Activated naive CD8-positive, alpha-beta T cell (primary cell): Measurements from ENCODE around the gene KAZN.

ENCODE experiments used
- H3K27ac Mint-ChIP-seq: one replicate; pipeline ENCODE4 v1.8.0; 2021; ENCODE audit warnings: mixed read lengths
- H3K27me3 Mint-ChIP-seq: one replicate; pipeline ENCODE4 v1.8.0; 2021; ENCODE audit warnings: mixed read lengths
- H3K36me3 Mint-ChIP-seq: one replicate; pipeline ENCODE4 v1.8.0; 2021; ENCODE audit warnings: mixed read lengths
- H3K4me1 Mint-ChIP-seq: one replicate; pipeline ENCODE4 v1.8.0; 2021; ENCODE audit warnings: low read depth, mixed read lengths
- H3K4me3 Mint-ChIP-seq: one replicate; pipeline ENCODE4 v1.8.0; 2021; ENCODE audit warnings: mild to moderate bottlenecking, mixed read lengths
- H3K9me3 Mint-ChIP-seq: one replicate; pipeline ENCODE4 v1.8.0; 2021; ENCODE audit warnings: low read depth, mixed read lengths

The KAZN gene

GRCh38 chr1:14656384-14656937 lies 58.0 kb downstream of the KAZN start:
- H3K4me3 Mint-ChIP-seq: no peak overlapping the region
- H3K27ac Mint-ChIP-seq: no peak overlapping the region
- no peaks in the 10 kb centered on the region for H3K4me1 Mint-ChIP-seq
- no peaks in the 10 kb centered on the region for H3K36me3 Mint-ChIP-seq
- H3K9me3 Mint-ChIP-seq: no peaks in the 10 kb centered on the region
- peaks cover 3% of the 10 kb centered on the region for H3K27me3 Mint-ChIP-seq

GRCh38 chr1:14658642-14659041 lies 60.2 kb downstream of the KAZN start:
- no peak overlapping the region for H3K4me3 Mint-ChIP-seq
- H3K4me1 Mint-ChIP-seq: no peaks in the 10 kb centered on the region
- H3K27me3 Mint-ChIP-seq: peaks cover 3% of the 10 kb centered on the region
- H3K27ac Mint-ChIP-seq: no peak overlapping the region
- H3K9me3 Mint-ChIP-seq: no peaks in the 10 kb centered on the region
- no peaks in the 10 kb centered on the region for H3K36me3 Mint-ChIP-seq

- H3K36me3 Mint-ChIP-seq: no peaks in the 10 kb centered on the region
- no peaks in the 10 kb centered on the region for H3K9me3 Mint-ChIP-seq
- peaks cover 3% of the 10 kb centered on the region for H3K27me3 Mint-ChIP-seq
- H3K27ac Mint-ChIP-seq: no peak overlapping the region
- H3K4me3 Mint-ChIP-seq: no peak overlapping the region
- H3K4me1 Mint-ChIP-seq: no peaks in the 10 kb centered on the region
These were observed 61.4 kb downstream of the KAZN start for GRCh38 chr1:14659913-14660312.

- Mint-ChIP-seq H3K27me3 (peaks cover 3% of the 10 kb centered on the region), H3K4me1 (no peaks in the 10 kb centered on the region), H3K36me3 (no peaks in the 10 kb centered on the region), H3K9me3 (no peaks in the 10 kb centered on the region), H3K4me3 (no peak overlapping the region), H3K27ac (no peak overlapping the region)
These were observed 62.3 kb downstream of the KAZN start for GRCh38 chr1:14660801-14661200.

GRCh38 chr1:14661222-14661621 lies 62.7 kb downstream of the KAZN start:
- Mint-ChIP-seq H3K4me1 (no peaks in the 10 kb centered on the region), H3K27me3 (peaks cover 3% of the 10 kb centered on the region), H3K9me3 (no peaks in the 10 kb centered on the region), H3K36me3 (no peaks in the 10 kb centered on the region), H3K27ac (no peak overlapping the region), H3K4me3 (no peak overlapping the region)

GRCh38 chr1:14662116-14662515 lies 63.6 kb downstream of the KAZN start:
- H3K36me3 Mint-ChIP-seq: no peaks in the 10 kb centered on the region
- peaks cover 3% of the 10 kb centered on the region for H3K27me3 Mint-ChIP-seq
- no peak overlapping the region for H3K27ac Mint-ChIP-seq
- H3K4me3 Mint-ChIP-seq: no peak overlapping the region
- no peaks in the 10 kb centered on the region for H3K9me3 Mint-ChIP-seq
- H3K4me1 Mint-ChIP-seq: no peaks in the 10 kb centered on the region

- H3K4me1 Mint-ChIP-seq: no peaks in the 10 kb centered on the region
- no peaks in the 10 kb centered on the region for H3K9me3 Mint-ChIP-seq
- no peak overlapping the region for H3K27ac Mint-ChIP-seq
- H3K36me3 Mint-ChIP-seq: no peaks in the 10 kb centered on the region
- H3K4me3 Mint-ChIP-seq: no peak overlapping the region
- peaks cover 3% of the 10 kb centered on the region for H3K27me3 Mint-ChIP-seq
These were observed 65.3 kb downstream of the KAZN start for GRCh38 chr1:14663773-14664172.

- no peak overlapping the region for H3K4me3 Mint-ChIP-seq
- H3K4me1 Mint-ChIP-seq: no peaks in the 10 kb centered on the region
- no peak overlapping the region for H3K27ac Mint-ChIP-seq
- no peaks in the 10 kb centered on the region for H3K36me3 Mint-ChIP-seq
- no peaks in the 10 kb centered on the region for H3K9me3 Mint-ChIP-seq
- no peaks in the 10 kb centered on the region for H3K27me3 Mint-ChIP-seq
These were observed 67.9 kb downstream of the KAZN start for GRCh38 chr1:14666373-14666772.

GRCh38 chr1:14666962-14667650 lies 68.6 kb downstream of the KAZN start:
- no peak overlapping the region for H3K27ac Mint-ChIP-seq
- H3K27me3 Mint-ChIP-seq: no peaks in the 10 kb centered on the region
- no peaks in the 10 kb centered on the region for H3K36me3 Mint-ChIP-seq
- no peak overlapping the region for H3K4me3 Mint-ChIP-seq
- H3K4me1 Mint-ChIP-seq: no peaks in the 10 kb centered on the region
- no peaks in the 10 kb centered on the region for H3K9me3 Mint-ChIP-seq

- Mint-ChIP-seq H3K9me3 (no peaks in the 10 kb centered on the region), H3K4me1 (no peaks in the 10 kb centered on the region)
These were observed 69.1 kb downstream of the KAZN start for GRCh38 chr1:14667651-14667984.

GRCh38 chr1:14668538-14668937 lies 70.1 kb downstream of the KAZN start:
- Mint-ChIP-seq H3K9me3 (no peaks in the 10 kb centered on the region), H3K27ac (no peak overlapping the region), H3K4me3 (no peak overlapping the region), H3K36me3 (no peaks in the 10 kb centered on the region), H3K27me3 (no peaks in the 10 kb centered on the region), H3K4me1 (no peaks in the 10 kb centered on the region)

More at GRCh38 chr1:14667651-14667984, 69.1 kb downstream of the KAZN start:
- Mint-ChIP-seq H3K27me3 (no peaks in the 10 kb centered on the region), H3K27ac (no peak overlapping the region), H3K4me3 (no peak overlapping the region), H3K36me3 (no peaks in the 10 kb centered on the region)

- no peaks in the 10 kb centered on the region for H3K9me3 Mint-ChIP-seq
These were observed 73.5 kb downstream of the KAZN start for GRCh38 chr1:14672005-14672404.

GRCh38 chr1:14674030-14674429 lies 75.5 kb downstream of the KAZN start:
- Mint-ChIP-seq H3K27me3 (no peaks in the 10 kb centered on the region), H3K4me1 (no peaks in the 10 kb centered on the region), H3K4me3 (no peak overlapping the region), H3K36me3 (no peaks in the 10 kb centered on the region), H3K27ac (no peak overlapping the region), H3K9me3 (no peaks in the 10 kb centered on the region)

More at GRCh38 chr1:14672005-14672404, 73.5 kb downstream of the KAZN start:
- Mint-ChIP-seq H3K27me3 (no peaks in the 10 kb centered on the region), H3K36me3 (no peaks in the 10 kb centered on the region), H3K4me3 (no peak overlapping the region), H3K4me1 (no peaks in the 10 kb centered on the region), H3K27ac (no peak overlapping the region)

GRCh38 chr1:14676400-14676799 lies 77.9 kb downstream of the KAZN start:
- Mint-ChIP-seq H3K4me1 (no peaks in the 10 kb centered on the region), H3K36me3 (no peaks in the 10 kb centered on the region), H3K27me3 (peaks cover 2% of the 10 kb centered on the region), H3K27ac (no peak overlapping the region), H3K4me3 (no peak overlapping the region), H3K9me3 (peaks cover 3% of the 10 kb centered on the region)

- Mint-ChIP-seq H3K36me3 (no peaks in the 10 kb centered on the region), H3K27ac (no peak overlapping the region), H3K4me3 (no peak overlapping the region), H3K27me3 (peaks cover 4% of the 10 kb centered on the region), H3K9me3 (peaks cover 3% of the 10 kb centered on the region), H3K4me1 (no peaks in the 10 kb centered on the region)
These were observed 78.9 kb downstream of the KAZN start for GRCh38 chr1:14677292-14677971.
